K562 (cell line): ENCODE results near the gene STK33.

Experiments
- CTCF ChIP-seq, 3 experiments: IDR thresholded peaks in 2 of 3; conservative IDR thresholded peaks in 1 of 3; 2 replicates each; pipeline ENCODE4 v1.5.1; 2011 to 2012; ENCODE audit warnings: low read length in 3 of 3, mild to moderate bottlenecking in 3 of 3, control low read depth in 2 of 3, improper control_type of control experiment in 1 of 3, inconsistent platforms in 1 of 3, low read depth in 1 of 3, mixed read lengths in 1 of 3, moderate library complexity in 1 of 3; ENCODE audit not compliant: insufficient read depth in 2 of 3
- TAF1 ChIP-seq: IDR thresholded peaks from 2 replicates; pipeline ENCODE4 v1.6.1; 2011; ENCODE audit warnings: mild to moderate bottlenecking, low read length, moderate library complexity; ENCODE audit not compliant: insufficient read depth, control insufficient read depth, severe bottlenecking; ENCODE audit errors: extremely low read depth
- ZZZ3 ChIP-seq: fragments of 450-650 bp; IDR thresholded peaks from 2 replicates; pipeline ENCODE4 v1.6.1; 2016; ENCODE audit warnings: antibody characterized with exemption, mild to moderate bottlenecking, moderate library complexity

- TF ChIP-seq CTCF (IDR thresholded peaks at IDR 0.05 in 2 of 3, conservative IDR thresholded peaks at IDR 0.05 in 1 of 3; ENCODE audit: insufficient read depth in 2 of 3, low read depth in 1 of 3, low read length in 3 of 3) (no peak), ZZZ3 (no peak), TAF1 (no peak)
These were observed 207.7 kb downstream of the STK33 start for GRCh38 chr11:8386134-8386864.
